ENCODE measurements around the gene BCL11B.

- TF ChIP-seq CTCF (conservative IDR thresholded peaks at IDR 0.05; ENCODE audit: low read length): no peak
- no peak for TF ChIP-seq EZH2phosphoT487 (IDR thresholded peaks at IDR 0.05; ENCODE audit: borderline replicate concordance, low read depth, low read length)
Observed at GRCh38 chr14:99245564-99246511, 26.2 kb downstream of the BCL11B start.

Measured in OCI-LY7 (cell line).